NCI-H526 (cell line): ENCODE results near the gene BSG.

Source experiments
- DNase-seq, 2 experiments: peaks; one replicate each; lab custom pipeline; 2025; lab: John Stamatoyannopoulos, UW

Gene BSG

GRCh38 chr19:540867-541637 is 31.3 kb upstream of the BSG start:
- no peak for DNase-seq

- DNase-seq = no peak
These were observed 30.7 kb upstream of the BSG start for GRCh38 chr19:541699-542098.

GRCh38 chr19:542173-542866 is 30.1 kb upstream of the BSG start:
- no peak for DNase-seq

- no peak for DNase-seq
These were observed 28.3 kb upstream of the BSG start, which contains the start of gene GZMM for GRCh38 chr19:543910-544608. TSS of gene GZMM (plus strand) at chr19:544053. CDS start at chr19:544072, 19 bp downstream.

- DNase-seq = no peak
These were observed 25.3 kb upstream of the BSG start for GRCh38 chr19:547117-547516.

GRCh38 chr19:547836-548720 is 24.3 kb upstream of the BSG start:
- no peak for DNase-seq

GRCh38 chr19:548886-549830 is 23.2 kb upstream of the BSG start:
- no peak for DNase-seq

- DNase-seq = no peak
These were observed 17.6 kb upstream of the BSG start for GRCh38 chr19:554817-555216.

- DNase-seq = no peak
These were observed 17.0 kb upstream of the BSG start for GRCh38 chr19:555474-555808.

GRCh38 chr19:556611-557382 is 15.6 kb upstream of the BSG start:
- DNase-seq = no peak

GRCh38 chr19:558770-559439 is 13.5 kb upstream of the BSG start:
- no peak for DNase-seq

- no peak for DNase-seq
These were observed 12.3 kb upstream of the BSG start for GRCh38 chr19:560121-560520.

GRCh38 chr19:566403-566802 is 6.0 kb upstream of the BSG start:
- DNase-seq = no peak

- DNase-seq = no peak
These were observed 5.6 kb upstream of the BSG start for GRCh38 chr19:566844-567243.

GRCh38 chr19:567296-567900 is 5.0 kb upstream of the BSG start:
- DNase-seq = no peak

- no peak for DNase-seq
These were observed 2.1 kb upstream of the BSG start for GRCh38 chr19:570251-570686.

- peak; percentile 60 to 75 for DNase-seq
These were observed 1.3 kb upstream of the BSG start for GRCh38 chr19:570937-571565.

GRCh38 chr19:571566-571974 is 826 bp upstream of the BSG start:
- DNase-seq = peak in 1 of 2 experiments; percentile 42
